ENCODE data around the gene TTC27.
"Not testable (repeated sequence)": the region's sequence is repeated elsewhere in the genome, so short reads cannot be mapped to it uniquely, and the experiment has no call there.

Gene TTC27

DNA sequence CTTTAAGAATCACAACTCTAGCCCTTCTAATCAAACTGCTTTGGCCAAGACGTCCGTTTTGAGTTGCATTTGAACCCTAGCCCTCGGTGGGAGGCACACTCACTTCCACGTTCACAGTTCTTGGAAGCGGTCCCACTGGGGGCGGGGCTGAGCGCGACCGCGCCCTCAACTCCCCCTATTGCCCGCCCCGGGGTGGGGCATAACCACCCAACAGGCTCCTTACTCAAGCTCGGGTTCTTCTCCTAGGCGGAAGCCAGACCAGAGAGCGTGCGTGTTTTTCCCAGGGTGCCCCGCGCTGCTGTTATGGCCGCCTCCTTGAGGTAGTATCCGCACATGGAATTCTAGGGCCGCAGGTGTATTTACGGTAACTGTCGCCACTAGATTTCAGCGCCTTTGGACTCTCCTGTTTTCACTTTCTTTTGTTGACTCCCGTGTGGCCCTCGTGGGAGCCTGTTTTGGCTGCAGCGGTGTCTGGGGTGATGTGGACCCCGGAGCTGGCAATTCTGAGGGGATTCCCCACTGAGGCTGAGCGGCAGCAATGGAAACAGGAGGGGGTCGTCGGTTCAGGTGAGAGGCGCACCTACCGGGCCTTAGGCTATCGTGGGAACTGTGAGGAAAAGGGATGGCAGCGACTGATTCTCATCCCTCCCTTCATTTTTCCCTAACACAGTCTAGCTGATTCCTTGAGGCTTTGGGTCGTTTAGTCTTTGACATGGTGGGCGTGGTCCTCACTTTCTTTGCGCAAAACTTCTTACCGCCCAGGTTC lies at the start of gene TTC27:
Gene TTC27, plus strand, starts transcription at position 237 of the 766 bp plus-strand sequence. Its CDS starts 243 bp downstream, at position 480.
- DNase-seq: peak; percentile 96

DNA sequence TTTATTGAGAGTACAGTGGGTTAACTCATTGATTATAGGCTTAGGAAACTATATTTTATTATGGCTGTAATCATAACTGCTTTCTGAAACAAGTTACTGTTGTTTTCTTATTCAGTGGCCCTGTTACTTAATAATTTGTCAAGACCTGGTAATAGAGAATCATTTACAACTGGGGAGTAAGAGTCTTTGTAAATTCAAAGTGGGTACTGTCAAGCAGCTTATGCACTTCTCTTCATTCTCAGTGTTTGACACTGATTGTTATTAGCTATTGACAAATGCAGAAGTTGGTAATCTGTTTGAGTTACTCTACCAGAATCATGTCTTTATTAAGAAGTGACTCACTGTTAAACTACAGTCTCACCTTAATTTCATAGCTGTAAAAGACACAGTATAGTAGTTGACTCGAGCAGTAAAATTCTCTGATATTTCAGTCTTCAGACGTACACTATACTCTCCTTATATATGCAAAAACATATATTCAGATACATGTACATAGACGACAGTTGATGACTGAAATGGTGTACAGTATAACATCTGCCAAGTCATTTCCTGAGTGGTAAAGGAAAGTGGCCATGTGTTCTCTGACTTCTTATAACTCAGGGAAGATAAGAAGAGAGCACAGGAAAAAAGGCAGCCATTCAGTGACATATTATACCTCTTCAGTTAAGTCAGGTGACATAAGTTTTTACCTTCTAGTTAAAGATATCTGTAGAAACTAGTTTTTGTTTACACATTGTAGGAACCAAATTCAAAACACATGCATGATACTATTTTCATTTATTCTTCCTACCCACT lies 36.0 kb upstream of the TTC27 start:
- DNase-seq: peak; percentile 19

DNA sequence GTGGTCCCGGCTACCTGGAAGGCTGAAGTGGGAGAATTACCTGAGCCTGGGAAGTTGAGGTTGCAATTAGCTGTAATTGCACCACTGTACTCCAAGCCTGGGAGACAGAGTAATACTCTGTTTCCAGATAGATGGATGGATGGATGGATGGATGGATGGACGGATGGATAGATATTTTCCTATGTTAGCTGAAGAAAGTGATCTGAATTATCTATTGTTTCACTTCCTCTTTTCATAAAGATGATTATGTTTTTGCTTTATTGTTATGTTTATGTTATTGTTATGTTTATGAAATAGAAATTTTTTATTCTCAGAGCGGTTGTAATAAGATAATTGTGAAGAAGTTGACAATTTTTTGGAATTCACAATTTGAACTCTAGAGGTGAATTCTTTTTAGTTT lies 33.3 kb upstream of the TTC27 start:
- DNase-seq: no peak

DNA sequence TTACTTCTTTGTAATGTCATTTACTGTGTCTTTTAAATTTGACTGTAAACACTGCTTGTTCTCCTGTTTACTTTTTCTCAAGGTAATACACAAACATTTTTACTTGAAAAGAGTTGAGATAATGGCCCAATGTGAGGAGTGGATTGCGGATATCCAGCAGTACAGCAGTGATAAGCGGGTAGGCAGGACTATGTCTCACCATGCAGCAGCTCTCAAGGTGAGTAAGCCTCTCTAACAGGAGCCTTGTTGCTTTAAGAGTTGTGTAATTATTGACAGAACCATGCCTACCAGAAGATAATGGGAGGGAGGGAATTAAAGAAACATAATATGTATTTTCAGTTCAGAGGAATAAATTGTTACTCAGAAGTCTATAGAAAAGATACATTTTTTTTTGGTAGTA lies 16.5 kb upstream of the TTC27 start:
- DNase-seq: no peak

DNA sequence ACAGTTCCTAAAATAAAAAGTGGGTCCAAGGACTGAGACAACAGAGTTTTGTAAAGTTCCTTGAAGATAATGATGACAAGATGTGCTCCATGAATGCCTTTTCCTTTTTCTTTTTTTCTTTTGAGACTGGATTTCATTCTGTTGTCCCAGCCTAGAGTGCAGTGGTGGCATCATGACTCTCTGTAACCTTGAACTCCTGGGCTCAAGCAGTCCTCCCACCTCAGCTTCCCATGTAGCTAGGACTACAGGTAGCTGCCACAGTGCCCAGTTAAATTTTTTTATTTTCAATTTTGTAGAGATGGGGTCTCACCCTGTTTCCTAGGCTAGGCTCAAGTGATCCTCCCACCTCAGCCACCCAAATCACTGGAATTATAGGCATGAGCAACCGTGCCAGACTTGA lies 16.1 kb upstream of the TTC27 start:
- DNase-seq: no peak

DNA sequence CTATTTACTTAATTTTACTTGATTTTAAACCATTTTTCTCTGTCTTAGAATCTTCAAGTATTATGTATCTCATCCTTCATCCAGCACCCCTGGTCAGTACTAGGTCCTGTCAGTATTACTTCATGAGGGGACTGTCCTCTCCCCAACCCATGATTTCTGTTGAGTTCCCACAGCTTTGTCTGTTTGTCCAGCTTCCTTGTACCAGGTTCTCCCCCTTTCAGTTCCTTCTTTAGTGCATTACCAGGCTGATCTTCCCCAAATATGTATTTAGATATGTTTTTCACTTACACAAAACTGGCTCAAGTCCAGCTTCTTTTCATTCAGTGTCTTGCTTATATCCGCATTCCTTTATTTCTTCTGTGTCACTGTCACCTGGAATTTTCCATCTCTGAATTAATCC lies 13.8 kb upstream of the TTC27 start:
- peak; percentile 58 for DNase-seq

DNA sequence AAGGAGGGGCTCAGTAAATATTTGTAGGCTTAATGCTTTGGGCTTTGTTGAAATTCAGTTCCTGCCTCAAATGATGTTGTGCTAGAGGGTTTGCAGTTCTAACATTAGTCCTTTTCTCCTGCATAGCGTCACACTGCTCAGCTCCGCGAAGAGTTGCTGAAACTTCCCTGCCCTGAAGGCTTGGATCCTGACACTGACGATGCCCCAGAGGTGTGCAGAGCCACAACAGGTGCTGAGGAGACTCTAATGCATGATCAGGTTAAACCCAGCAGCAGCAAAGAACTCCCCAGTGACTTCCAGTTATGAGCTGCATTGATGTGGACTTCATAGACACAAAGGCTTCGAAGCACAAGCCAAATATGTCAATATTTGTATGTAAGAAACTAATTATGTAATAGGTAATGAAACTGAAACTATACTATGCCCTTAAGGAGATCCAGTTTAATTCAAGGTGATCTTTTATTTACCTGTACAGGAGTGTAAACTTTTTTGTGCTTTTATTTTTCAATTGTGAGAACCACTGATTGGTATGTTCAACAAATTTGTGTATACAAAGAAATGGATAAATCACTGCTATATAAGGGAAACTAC lies 10.2 kb upstream of the TTC27 start:
- DNase-seq: no peak

DNA sequence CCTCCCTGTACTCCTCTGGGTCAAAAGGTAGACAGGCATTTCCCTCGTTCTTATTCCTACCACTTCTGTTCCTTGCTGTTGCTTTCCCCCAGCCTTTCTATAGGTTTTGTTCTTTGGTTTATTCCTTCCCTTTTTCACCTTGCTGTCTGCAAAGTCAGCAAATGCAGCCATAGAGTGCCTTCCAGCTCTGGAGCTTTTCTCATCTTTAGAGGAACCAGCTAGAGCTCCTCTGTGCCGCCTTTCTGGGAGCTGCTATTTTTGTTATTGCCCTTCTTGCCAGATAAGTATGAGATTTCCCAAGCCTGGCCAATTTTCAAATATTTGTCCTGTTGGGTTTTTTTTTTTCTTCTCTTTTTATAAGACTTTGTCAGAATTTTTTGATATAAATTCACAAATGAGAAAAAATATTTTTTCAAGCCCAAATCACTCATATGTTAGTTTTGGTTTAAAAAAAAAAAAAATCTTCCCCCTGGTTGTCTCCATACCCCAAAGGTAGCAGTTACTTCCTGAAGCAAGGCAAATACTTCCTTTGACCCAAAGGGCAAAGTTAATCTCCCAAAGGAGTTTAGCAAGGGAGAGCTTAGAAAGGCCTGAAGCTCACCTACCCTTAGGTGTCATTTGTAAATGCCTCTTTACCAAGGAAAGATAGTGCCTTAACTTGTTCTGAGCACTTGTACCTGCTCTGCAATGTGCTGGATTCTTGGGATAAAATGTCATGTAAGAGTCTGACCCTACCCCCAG lies 5.1 kb upstream of the TTC27 start:
- no peak for DNase-seq

DNA sequence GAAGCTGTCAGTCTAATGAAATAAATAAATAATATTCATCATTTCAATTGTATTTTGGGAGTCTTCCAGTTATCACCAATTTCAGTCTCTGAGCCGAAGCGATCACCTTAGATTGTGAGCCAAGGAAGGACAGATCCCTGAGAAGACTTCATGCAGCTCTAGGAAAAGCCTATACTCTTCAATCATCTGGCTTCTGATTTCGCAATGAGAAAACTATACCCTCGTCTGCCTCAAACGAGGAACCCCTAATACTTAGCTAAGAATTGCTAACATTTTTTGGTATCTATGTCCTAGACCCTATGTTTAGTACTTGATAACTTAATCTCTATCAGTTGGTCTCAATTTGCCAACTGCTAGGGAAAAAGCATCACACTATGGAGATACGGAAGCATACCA lies 4.5 kb upstream of the TTC27 start:
- DNase-seq: no peak

DNA sequence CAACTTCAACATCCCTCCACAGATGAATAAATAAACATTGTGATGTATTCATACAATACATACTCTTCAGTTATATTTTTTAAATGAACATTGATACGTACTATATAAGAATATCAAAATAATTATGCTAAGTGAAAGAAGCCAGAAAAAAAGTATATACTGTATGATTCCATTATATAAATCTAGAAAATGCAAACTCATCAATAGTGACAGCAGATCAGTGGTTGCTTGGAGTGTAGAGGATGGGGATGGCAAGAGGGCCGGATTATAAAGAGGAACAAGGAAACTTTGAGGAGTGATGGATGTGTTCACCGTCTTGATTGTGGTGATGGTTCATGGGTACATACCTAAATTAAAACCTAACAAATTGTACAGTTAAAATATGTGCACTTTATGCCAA lies 3.0 kb upstream of the TTC27 start:
- DNase-seq: no peak

DNA sequence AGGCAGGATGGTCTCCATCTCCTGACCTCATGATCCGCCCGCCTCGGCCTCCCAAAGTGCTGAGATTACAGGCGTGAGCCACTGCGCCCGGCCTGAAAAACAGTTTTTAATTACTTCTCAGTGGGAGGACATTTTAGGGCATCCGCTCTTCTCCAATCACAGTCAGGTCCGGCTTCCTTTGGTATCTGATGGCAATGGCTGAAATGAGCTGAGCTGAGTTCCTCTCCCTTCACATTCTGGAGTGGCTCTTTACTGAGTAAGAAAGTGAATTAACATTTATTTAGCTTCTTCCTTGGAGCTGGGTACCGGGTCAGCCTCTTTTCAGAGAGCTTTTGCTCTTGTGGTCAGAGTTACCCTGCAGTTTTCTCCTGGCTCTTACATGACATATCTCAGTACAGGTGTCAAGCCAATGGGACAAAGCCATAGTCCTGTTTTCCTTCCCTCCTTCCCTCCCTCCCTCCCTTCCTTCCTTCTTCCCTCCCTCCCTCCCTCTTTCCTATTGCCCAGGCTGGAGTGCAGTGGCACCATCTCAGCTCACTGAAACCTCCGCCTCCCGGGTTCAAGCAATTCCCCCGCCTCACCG lies 1.1 kb upstream of the TTC27 start:
- DNase-seq: no peak

DNA sequence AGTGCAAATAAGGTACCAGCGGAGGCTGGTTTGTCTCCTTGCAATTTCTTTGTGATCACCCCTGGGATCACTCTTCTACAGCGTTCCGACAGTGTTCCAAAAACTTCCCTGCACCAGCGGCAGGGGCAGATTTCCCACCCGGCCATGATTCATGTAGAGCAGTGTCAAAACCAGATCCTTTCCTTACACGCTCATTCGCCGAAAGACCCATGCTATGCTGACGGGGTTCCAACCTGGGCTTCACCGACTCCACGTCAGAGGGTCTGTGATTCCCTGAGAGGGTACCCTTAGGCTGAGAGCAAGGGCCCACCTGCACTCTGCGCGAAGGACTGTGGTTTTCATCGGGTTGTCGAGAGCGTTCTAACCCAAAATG lies 423 bp upstream of the TTC27 start:
- DNase-seq: peak; percentile 29

DNA sequence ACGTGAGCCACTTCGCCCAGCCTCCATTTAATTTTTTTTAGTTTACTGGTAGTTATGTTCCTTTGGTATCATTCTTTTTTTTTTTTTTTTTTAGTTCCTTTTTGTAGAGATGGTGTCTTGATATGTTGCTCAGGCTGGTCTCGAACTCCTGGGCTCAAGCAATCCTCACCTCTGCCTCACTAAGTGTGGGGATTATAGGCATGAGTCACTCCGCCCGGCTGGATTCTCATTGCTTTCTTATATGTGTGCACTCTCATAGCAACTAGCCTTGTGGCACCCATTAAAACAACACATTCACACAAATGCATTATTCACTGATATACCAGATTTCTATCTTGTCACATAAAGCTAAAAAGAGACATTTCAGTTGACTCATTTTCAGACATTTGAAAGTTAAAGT lies 4.2 kb downstream of the TTC27 start:
- no peak for DNase-seq

DNA sequence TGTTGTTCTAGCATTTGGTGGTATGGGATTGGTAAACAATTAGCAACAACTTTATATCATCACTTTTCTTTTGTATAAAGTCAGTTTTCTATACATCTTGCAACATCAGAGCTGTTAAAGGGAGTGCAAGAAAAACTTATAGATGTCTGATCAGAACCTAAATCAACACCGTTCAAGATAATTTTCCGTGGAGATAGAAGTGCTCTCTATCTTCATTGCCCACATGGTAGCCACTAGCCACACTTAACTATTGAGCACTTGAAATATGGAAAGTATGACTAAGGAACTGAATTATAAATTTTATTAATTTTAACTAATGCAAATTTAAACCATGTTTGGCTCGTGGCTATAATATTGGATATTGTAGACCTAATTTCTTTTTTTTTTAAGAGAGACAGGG lies 5.2 kb downstream of the TTC27 start:
- no peak for DNase-seq

DNA sequence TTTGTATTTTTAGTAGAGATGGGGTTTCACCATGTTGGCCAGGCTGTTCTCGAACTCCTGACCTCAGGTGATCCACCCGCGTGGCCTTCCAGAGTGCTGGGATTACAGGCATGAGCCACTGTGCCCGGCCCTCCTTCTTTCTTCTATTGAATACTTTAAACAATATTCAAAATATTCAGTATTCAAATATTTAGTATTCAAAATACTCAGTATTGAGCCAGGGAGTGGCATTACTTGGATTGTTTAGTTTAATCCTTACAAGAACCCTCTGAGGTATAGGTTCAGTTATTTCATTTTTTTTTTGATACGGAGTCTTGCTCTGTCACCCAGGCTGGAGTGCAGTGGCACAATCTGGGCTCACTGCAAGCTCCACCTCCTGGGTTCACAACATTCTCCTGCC lies 10.7 kb downstream of the TTC27 start:
- DNase-seq: not testable (repeated sequence)

DNA sequence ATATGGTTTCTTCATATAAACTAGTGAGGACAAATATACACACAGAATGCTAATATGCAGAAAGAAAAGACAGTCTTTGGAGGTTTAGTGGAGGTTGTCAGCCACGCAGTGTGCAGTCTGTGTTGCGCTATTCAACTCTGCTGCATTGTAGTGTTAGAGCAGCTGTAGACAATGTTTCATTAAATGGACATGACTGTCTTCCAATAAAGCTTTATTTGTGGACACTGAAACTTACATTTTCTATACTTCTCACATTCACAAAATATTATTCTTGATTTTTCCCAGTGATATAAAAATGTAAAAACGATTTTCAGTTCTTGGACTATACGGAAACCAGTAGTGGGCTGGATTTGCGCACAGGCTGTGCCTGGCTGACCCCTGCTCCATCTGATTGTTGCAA lies 13.3 kb downstream of the TTC27 start:
- no peak for DNase-seq

DNA sequence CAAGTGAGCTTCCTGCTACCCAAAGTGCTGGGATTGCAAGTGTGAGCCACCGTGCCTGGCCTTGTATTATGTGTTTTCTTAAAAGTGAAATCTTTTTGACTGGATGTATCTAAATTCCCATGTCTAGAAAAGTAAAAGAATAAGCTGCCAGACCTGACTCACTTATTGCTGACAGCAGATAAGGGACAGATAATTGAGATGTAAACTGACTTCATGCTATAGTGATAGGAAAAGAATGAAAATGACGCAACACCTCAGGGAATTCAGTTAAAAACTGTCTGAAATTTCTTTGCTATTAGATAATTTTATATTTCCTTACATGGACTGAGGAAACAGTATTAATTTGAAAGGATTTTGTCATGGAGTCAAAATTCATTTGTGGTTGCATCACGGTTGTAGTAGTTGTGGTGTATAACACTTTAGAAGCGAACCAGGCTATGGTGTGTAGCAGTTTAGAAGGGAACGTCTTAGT lies 19.4 kb downstream of the TTC27 start:
- no peak for DNase-seq

DNA sequence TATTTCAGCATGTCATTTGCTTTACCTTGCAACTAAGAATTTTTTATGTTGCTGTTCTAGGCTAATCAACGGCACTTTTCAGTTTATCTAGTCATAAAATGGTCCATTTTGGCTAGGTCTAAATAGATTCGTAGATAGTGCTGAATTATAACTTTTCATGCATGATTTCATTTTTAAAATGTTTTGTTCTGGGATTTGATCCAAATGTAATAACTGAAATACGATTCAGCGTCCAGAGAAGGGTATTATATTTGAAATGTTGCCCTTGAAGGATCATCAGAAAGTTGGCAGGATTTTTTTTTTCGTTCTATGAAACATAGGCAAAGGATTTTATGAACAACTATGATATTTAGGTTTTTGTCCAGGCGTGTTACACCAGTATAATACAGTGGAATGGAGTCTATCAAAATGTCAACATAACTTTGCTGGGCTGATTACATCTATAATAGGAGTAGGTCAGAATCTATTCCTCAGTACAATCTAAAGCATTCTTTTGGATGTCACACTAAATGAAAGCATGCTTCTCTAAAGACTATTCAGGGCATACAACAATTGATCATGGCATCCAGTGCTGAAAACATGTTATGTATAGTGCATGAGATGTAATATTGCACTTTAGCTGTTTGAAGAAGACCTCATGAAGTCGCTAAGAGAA lies 24.8 kb downstream of the TTC27 start:
- DNase-seq: no peak

DNA sequence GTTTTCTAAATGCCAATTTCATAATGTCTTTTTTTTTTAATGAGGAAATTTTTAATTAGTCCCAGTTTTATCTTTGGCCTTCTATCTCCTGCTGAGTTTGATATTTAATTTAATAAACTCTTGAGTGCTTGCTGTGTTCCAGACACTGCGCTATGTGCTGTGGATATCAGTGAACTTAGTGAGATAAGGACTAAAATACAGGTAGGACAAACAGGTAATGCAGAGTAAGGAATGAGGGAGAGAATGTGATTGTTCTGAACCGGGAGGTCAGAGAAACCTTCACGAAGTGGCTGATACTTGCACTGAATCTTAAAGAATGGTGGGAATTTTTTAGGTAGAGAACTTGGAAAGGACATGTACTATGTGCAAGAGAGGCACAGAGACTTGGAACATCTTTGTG lies 28.2 kb downstream of the TTC27 start:
- DNase-seq: no peak

DNA sequence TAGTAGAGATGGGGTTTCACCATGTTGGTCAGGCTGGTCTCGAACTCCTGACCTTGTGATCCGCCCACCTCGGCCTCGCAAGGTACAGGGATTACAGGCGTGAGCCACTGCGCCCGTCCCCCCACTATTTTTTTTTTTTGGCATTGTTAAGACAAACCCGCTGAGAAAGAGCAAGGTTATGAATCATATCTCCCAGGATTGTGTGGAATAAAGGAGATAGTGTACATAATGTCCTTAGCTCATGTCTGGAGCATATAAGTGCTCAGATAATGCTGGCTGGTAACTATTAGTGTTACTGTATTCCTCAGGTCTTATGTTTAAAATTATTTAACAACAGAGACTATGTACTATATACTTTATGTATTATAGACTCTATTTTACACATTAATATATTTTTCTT lies 36.0 kb downstream of the TTC27 start:
- DNase-seq: no peak

DNA sequence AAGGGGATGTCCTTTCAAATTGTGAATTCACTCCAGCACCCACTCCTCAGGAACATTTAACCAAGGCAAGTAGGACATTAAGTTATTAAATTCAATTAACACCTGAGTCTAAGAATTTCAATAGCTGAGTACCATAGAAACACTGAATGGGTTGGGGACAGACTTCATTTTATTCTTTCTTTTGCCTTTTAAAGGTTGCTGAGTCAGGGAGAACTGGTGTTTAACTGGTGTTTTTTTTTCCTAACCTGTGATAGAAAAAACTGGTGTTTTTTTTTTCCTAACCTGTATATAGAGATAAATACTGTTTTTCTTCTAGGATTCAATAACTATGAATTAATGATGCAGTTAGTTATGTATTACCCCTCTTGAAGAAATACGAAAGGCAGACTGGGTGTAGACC lies 38.9 kb downstream of the TTC27 start:
- DNase-seq: no peak

DNA sequence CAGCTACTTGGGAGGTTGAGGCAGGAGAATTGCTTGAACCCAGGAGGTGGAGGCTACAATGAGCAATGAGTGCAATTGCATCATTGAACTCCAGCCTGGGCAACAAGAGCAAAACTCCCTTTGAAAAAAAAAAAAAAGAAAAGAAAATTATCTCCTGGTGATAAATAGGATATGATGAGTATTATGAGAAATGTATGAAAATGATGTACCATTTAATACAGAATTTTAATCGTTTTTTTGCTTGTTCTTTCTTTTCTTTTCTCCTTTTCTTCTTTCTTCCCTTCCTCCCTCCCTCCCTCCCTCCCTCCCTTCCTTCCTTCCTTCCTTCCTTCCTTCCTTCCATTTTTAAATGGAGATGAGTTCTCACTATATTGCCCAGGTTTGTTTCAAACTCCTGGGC lies 40.4 kb downstream of the TTC27 start:
- no peak for DNase-seq

All from inflammatory macrophage treated with lipopolysaccharide for 4 hours (primary cell).